Panc1 (cell line): ENCODE measurements around the gene FYN. TPM values are rescaled to one million over a fixed set of nuclear protein-coding genes. Genes with fewer than 3 reads are reported as not detected.

Experiments used
- ATAC-seq: fragments of 200-7000 bp; cut with Tn5 transposase; 2 replicates; pipeline ENCODE4 v1.9.1; 2020; ENCODE audit warnings: mild to moderate bottlenecking, moderate library complexity
- BruUV-seq: library from RNA; stranded (reverse); fragments of 400-500 nt; replicated peaks from 2 replicates; lab custom pipeline; 2021; lab: Mats Ljungman, UMichigan
- CTCF ChIA-PET: fragments of 300-600 bp; sonication (Branson Sonifier 250); formaldehyde crosslinking; loops from one replicate; lab custom pipeline; 2022; ENCODE audit warnings: antibody characterized with exemption; lab: Charles Lee
- POLR2A ChIA-PET: fragments of 300-600 bp; sonication (Branson Sonifier 250); formaldehyde crosslinking; loops from one replicate; lab custom pipeline; 2022; ENCODE audit warnings: antibody characterized with exemption; lab: Charles Lee
- DNase-seq: peaks from one replicate; pipeline ENCODE4 v3.0.0-alpha.2; 2010; ENCODE audit warnings: low read depth, low spot score
- H3K27ac ChIP-seq: 2 replicates; pipeline ENCODE4 v1.5.1; 2011; ENCODE audit warnings: mild to moderate bottlenecking, low read length, inconsistent platforms
- H3K27me3 ChIP-seq: fragments of 200-500 bp; sonication (Bioruptor generic); 2 replicates; pipeline ENCODE4 v1.6.0; 2014; ENCODE audit warnings: low read length, inconsistent platforms; ENCODE audit not compliant: control insufficient read depth, insufficient read depth
- H3K36me3 ChIP-seq: fragments of 200-500 bp; sonication (Bioruptor generic); 2 replicates; pipeline ENCODE4 v1.5.1; 2014; ENCODE audit warnings: inconsistent platforms, mild to moderate bottlenecking, low read length, moderate library complexity; ENCODE audit not compliant: control insufficient read depth, insufficient read depth
- H3K4me1 ChIP-seq: 2 replicates; pipeline ENCODE4 v1.5.1; 2011; ENCODE audit warnings: inconsistent platforms, mild to moderate bottlenecking, low read length, moderate library complexity; ENCODE audit not compliant: control insufficient read depth, insufficient read depth
- H3K4me3 ChIP-seq, 2 experiments: 2 replicates each; pipeline ENCODE4 v1.5.1; 2011 to 2012; ENCODE audit warnings: low read depth in 2 of 2, low read length in 2 of 2, mild to moderate bottlenecking in 2 of 2, inconsistent platforms in 1 of 2, moderate library complexity in 1 of 2
- H3K9me3 ChIP-seq: fragments of 200-500 bp; sonication (Bioruptor generic); 2 replicates; pipeline ENCODE4 v1.5.1; 2014; ENCODE audit warnings: low read depth, mild to moderate bottlenecking, inconsistent platforms, low read length, moderate library complexity; ENCODE audit not compliant: control insufficient read depth, insufficient read depth
- CTCF ChIP-seq: fragments of 450-650 bp; IDR thresholded peaks from 2 replicates; pipeline ENCODE4 v1.5.1; 2017; ENCODE audit warnings: mild to moderate bottlenecking
- POLR2AphosphoS5 ChIP-seq: IDR thresholded peaks from 2 replicates; pipeline ENCODE4 v1.6.1; 2012; ENCODE audit warnings: mild to moderate bottlenecking, low read depth, low read length, moderate library complexity
- REST ChIP-seq, 2 experiments: IDR thresholded peaks; 2 replicates each; pipeline ENCODE4 v1.6.1; 2011 to 2012; ENCODE audit warnings: low read depth in 2 of 2, control low read depth in 1 of 2, low read length in 1 of 2, mild to moderate bottlenecking in 1 of 2, moderate library complexity in 1 of 2; ENCODE audit not compliant: insufficient read depth in 1 of 2
- SIN3A ChIP-seq: IDR thresholded peaks from 2 replicates; pipeline ENCODE4 v1.6.1; 2012; ENCODE audit warnings: low read depth, mild to moderate bottlenecking, low read length, moderate library complexity, borderline replicate concordance; ENCODE audit not compliant: insufficient read depth
- TCF7L2 ChIP-seq: IDR thresholded peaks from 2 replicates; pipeline ENCODE4 v1.6.1; 2011; ENCODE audit warnings: mild to moderate bottlenecking, low read depth, low read length, inconsistent platforms
- in situ Hi-C: cut with HindIII; loops from 2 replicates; pipeline ENCODE4 v1.10.0; 2016; ENCODE audit warnings: low sequenced_read_pairs, low pct_unique_long_range_greater_than_20kb
- intact Hi-C: fragments of 100-400 bp; cut with micrococcal nuclease; formaldehyde crosslinking; loops from one replicate; pipeline ENCODE4 v1.10.0; 2022; ENCODE audit not compliant: unreplicated experiment
- total RNA-seq: library from RNA; stranded (reverse); gene quantifications from one replicate; pipeline ENCODE4 v1.2.1, GENCODE V29; 2021; ENCODE audit not compliant: unreplicated experiment

The FYN gene
- total RNA-seq, 1 experiment from 2014 or later, result 4.2 TPM

- no peak for ATAC-seq
- Histone ChIP-seq H3K36me3 (no peaks in the 10 kb centered on the region), H3K9me3 (no peaks in the 10 kb centered on the region), H3K27ac (no peak overlapping the region), H3K4me3 (no peak overlapping the region), H3K27me3 (peaks cover 35% of the 10 kb centered on the region), H3K4me1 (no peaks in the 10 kb centered on the region)
- no TSS peak for BruUV-seq
- ChIA-PET CTCF (no interaction called here), POLR2A (no interaction called here)
- in situ Hi-C loops (no loop called here), intact Hi-C loops (no loop called here)
- TF ChIP-seq REST (IDR thresholded peaks at IDR 0.05; ENCODE audit: insufficient read depth in 1 of 2, low read depth in 2 of 2, low read length in 1 of 2), result no peak
- TF ChIP-seq CTCF, result no peak
- TF ChIP-seq TCF7L2, result no peak
- TF ChIP-seq SIN3A, result no peak
- TF ChIP-seq POLR2AphosphoS5, result no peak
- DNase-seq, result no peak
These were observed 125.0 kb downstream of the FYN start for GRCh38 chr6:111748231-111748647.

- H3K9me3 ChIP-seq, result no peaks in the 10 kb centered on the region
- BruUV-seq, result no TSS peak
- intact Hi-C loops, result no loop called here
- DNase-seq (no peak), ATAC-seq (no peak)
- H3K4me1 ChIP-seq, result no peaks in the 10 kb centered on the region
- TF ChIP-seq TCF7L2 (no peak), CTCF (no peak), SIN3A (no peak), REST (IDR thresholded peaks at IDR 0.05; ENCODE audit: insufficient read depth in 1 of 2, low read depth in 2 of 2, low read length in 1 of 2) (no peak), POLR2AphosphoS5 (no peak)
- ChIA-PET CTCF (no interaction called here), POLR2A (no interaction called here)
- H3K27ac ChIP-seq, result no peak overlapping the region
- H3K27me3 ChIP-seq, result peaks cover 35% of the 10 kb centered on the region
- no peaks in the 10 kb centered on the region for H3K36me3 ChIP-seq
- in situ Hi-C loops, result no loop called here
- no peak overlapping the region for H3K4me3 ChIP-seq
These were observed 125.4 kb downstream of the FYN start for GRCh38 chr6:111747829-111748228.
